IgD-negative memory B cell (primary cell): ENCODE results near the gene INPP5A. TPM values are rescaled to one million over a fixed set of nuclear protein-coding genes. Genes with fewer than 3 reads are reported as not detected.
"Not testable (repeated sequence)": the region's sequence is repeated elsewhere in the genome, so short reads cannot be mapped to it uniquely, and the experiment has no call there.

Source experiments
- H3K27ac Mint-ChIP-seq, 3 donors: one replicate each; pipeline ENCODE4 v1.8.0; 2020 to 2022; ENCODE audit warnings: mild to moderate bottlenecking in 3 of 3, mixed read lengths in 3 of 3, moderate library complexity in 1 of 3
- H3K27me3 Mint-ChIP-seq: one replicate; pipeline ENCODE4 v1.8.0; 2021; ENCODE audit warnings: mixed read lengths
- H3K36me3 Mint-ChIP-seq: one replicate; pipeline ENCODE4 v1.8.0; 2020; ENCODE audit warnings: mild to moderate bottlenecking, mixed read lengths
- H3K4me1 Mint-ChIP-seq, 3 donors: one replicate each; pipeline ENCODE4 v1.8.0; 2020 to 2022; ENCODE audit warnings: mixed read lengths in 3 of 3, mild to moderate bottlenecking in 1 of 3
- H3K4me3 Mint-ChIP-seq, 4 donors: one replicate each; pipeline ENCODE4 v1.8.0; 2020 to 2022; ENCODE audit warnings: mild to moderate bottlenecking in 4 of 4, mixed read lengths in 4 of 4, moderate library complexity in 3 of 4
- H3K9me3 Mint-ChIP-seq, 3 donors: one replicate each; pipeline ENCODE4 v1.8.0; 2020 to 2021; ENCODE audit warnings: mixed read lengths in 3 of 3, mild to moderate bottlenecking in 1 of 3
- polyA plus RNA-seq: library from polyadenylated mRNA; unstranded; fragments of 300-500 nt; fragmentation: Illumina TruSeq; gene quantifications from one replicate; pipeline ENCODE4 v1.2.3, GENCODE V29; 2021

INPP5A gene
- polyA plus RNA-seq, 1 donor from 2014 or later, result 0.94 TPM

DNA sequence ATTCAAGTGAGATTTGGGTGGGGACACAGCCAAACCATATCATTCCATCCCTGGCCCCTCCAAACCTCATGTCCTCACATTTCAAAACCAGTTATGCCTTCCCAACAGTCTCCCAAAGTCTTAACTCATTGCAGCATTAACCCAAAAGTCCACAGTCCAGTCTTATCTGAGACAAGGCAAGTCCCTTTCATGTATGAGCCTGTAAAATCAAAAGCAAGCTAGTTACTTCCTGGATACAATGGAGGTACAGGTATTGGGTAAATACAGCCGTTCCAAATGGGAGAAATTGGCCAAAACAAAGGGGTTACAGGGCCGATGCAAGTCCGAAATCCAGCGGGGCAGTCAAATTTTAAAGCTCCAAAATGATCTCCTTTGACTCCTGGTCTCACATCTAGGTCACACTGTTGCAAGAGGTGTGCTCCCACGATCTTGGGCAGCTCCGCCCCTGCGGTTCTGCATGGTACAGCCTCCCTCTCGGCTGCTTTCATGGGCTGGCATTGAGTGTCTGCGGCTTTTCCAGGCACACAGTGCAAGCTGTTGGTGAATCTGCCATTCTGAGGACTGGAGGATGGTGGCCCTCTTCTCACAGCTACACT, 61.5 kb downstream of the INPP5A start:
- Mint-ChIP-seq H3K36me3 (peaks cover 17% of the 10 kb centered on the region), H3K4me1 (peaks cover 16 to 34% (median 32%) of the 10 kb centered on the region in 3 donors), H3K9me3 (peaks cover 8 to 14% (median 10%) of the 10 kb centered on the region in 3 donors)
- H3K27me3 Mint-ChIP-seq, H3K27ac Mint-ChIP-seq, H3K4me3 Mint-ChIP-seq: not testable (repeated sequence)

DNA sequence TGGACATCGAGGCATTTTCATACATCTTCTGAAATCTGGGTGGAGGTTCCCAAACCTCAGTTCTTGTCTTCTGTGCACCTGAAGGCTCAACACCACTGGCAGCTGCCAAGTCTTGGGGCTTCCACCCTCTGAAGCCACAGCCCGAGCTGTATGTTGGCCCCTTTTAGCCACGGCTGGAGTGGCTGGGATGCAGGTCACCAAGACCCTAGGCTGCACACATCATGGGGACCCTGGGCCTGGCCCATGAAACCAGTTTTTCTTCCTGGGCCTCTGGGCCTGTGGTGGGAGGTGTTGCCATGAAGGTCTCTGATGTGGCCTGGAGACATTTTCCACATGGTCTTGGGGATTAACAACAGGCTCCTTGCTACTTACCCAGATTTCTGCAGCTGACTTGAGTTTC, 62.1 kb downstream of the INPP5A start:
- no peaks in the 10 kb centered on the region for H3K27me3 Mint-ChIP-seq
- H3K9me3 Mint-ChIP-seq, result peaks cover 8 to 14% (median 10%) of the 10 kb centered on the region in 3 donors
- H3K4me3 Mint-ChIP-seq, result no peak overlapping the region
- peaks cover 12 to 34% (median 27%) of the 10 kb centered on the region in 3 donors for H3K4me1 Mint-ChIP-seq
- peak overlapping the region in 1 of 3 donors; percentile 3 for H3K27ac Mint-ChIP-seq
- peaks cover 19% of the 10 kb centered on the region for H3K36me3 Mint-ChIP-seq

DNA sequence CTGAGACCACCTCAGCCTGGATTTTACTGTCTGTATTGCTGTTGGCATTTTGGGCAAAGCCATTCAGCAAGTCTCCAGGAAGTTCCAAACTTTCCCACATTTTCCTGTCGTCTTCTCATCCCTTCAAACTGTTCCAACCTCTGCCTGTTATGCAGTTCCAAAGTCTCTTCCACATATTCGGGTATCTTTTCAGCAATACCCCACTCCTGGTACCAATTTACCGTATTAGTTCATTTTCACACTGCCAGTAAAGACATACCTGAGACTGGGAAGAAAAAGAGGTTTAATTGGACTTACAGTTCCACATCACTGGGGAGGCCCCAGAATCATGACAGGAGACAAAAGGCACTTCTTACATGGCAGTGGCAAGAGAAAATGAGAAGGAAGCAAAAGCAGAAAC, 62.8 kb downstream of the INPP5A start:
- Mint-ChIP-seq H3K36me3 (peaks cover 19% of the 10 kb centered on the region), H3K4me1 (peaks cover 12 to 30% (median 24%) of the 10 kb centered on the region in 3 donors), H3K27ac (peak overlapping the region in 2 of 3 donors; percentile 3 to 78), H3K27me3 (no peaks in the 10 kb centered on the region), H3K4me3 (no peak overlapping the region), H3K9me3 (peaks cover 8 to 14% (median 10%) of the 10 kb centered on the region in 3 donors)

DNA sequence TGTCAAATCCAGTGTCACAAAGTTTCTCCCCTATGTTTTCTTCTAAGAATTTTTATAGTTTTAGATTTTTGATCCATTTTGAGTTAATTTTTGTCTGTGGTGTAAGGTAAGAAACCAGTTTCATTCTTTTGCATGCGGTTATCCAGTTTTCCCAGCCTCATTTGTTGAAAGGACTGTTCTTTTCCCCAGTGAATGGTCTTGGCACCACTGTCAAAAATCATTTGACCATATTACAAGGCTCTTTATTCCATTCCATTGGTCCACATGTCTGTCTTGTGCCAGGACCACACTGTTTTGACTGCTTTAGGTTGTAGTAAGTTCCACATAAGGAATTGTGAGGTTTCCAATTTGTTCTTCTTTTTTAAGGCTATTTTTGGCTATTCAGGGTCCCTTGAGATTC, 64.0 kb downstream of the INPP5A start:
- H3K27me3 Mint-ChIP-seq, result no peaks in the 10 kb centered on the region
- no peak overlapping the region for H3K27ac Mint-ChIP-seq
- peak overlapping the region in 1 of 4 donors; percentile 9 for H3K4me3 Mint-ChIP-seq
- peaks cover 16 to 25% (median 16%) of the 10 kb centered on the region in 3 donors for H3K4me1 Mint-ChIP-seq
- peaks cover 8 to 14% (median 10%) of the 10 kb centered on the region in 3 donors for H3K9me3 Mint-ChIP-seq
- H3K36me3 Mint-ChIP-seq, result peaks cover 19% of the 10 kb centered on the region

DNA sequence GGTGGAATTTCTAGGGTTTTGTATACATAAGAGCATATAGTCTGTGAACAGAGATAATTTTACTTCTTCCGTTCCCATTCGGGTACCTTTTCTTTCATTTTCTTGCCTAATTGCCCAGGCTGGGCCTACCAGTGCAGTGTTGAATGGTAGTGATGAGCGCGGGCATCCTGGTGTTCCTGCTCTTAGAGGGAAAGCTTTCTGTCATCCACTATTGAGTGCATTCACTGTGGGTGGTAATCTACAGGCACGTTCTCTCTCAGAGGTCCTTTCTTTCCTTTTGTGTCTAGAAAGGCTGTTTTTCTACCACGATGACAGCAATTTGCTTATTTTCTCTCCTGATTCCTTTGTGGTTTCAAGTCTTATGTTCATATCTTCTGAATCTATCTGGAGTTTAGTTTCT, 65.0 kb downstream of the INPP5A start:
- peak overlapping the region in 1 of 4 donors; percentile 24 for H3K4me3 Mint-ChIP-seq
- peaks cover 14 to 22% (median 16%) of the 10 kb centered on the region in 3 donors for H3K4me1 Mint-ChIP-seq
- peaks cover 19% of the 10 kb centered on the region for H3K36me3 Mint-ChIP-seq
- no peak overlapping the region for H3K27ac Mint-ChIP-seq
- H3K9me3 Mint-ChIP-seq, result peaks cover 8 to 14% (median 10%) of the 10 kb centered on the region in 3 donors
- H3K27me3 Mint-ChIP-seq, result no peaks in the 10 kb centered on the region

DNA sequence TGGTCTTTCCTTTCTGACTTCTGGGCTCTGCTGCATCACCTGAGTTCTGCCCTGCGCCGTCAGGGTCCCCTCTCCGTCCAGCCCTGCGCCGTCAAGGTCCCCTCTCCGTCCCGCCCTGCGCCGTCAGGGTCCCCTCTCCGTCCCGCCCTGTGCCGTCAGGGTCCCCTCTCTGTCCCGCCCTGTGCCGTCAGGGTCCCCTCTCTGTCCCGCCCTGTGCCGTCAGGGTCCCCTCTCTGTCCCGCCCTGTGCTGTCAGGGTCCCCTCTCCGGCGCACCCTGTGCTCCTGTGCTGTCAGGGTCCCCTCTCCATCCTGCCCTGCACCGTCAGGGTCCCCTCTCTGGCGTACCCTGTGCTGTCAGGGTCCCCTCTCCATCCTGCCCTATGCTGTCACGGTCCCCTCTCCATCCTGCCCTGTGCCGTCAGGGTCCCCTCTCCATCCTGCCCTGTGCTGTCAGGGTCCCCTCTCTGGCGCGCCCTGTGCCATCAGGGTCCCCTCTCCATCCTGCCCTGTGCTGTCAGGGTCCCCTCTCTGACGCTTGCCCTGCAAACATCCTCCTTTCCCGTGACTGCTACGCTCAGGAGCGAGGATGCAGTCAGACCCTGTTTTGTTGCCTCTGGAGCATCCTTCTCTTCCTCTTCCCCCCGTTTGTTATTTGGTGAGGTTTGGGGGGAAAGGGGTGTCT, 66.4 kb downstream of the INPP5A start:
- no peaks in the 10 kb centered on the region for H3K27me3 Mint-ChIP-seq
- H3K36me3 Mint-ChIP-seq, result peaks cover 14% of the 10 kb centered on the region
- peak overlapping the region in 1 of 4 donors; percentile 41 for H3K4me3 Mint-ChIP-seq
- peak overlapping the region in 1 of 3 donors; percentile 78 for H3K27ac Mint-ChIP-seq
- peaks cover 5 to 9% (median 8%) of the 10 kb centered on the region in 3 donors for H3K9me3 Mint-ChIP-seq
- H3K4me1 Mint-ChIP-seq, result peaks cover 8 to 16% (median 16%) of the 10 kb centered on the region in 3 donors

DNA sequence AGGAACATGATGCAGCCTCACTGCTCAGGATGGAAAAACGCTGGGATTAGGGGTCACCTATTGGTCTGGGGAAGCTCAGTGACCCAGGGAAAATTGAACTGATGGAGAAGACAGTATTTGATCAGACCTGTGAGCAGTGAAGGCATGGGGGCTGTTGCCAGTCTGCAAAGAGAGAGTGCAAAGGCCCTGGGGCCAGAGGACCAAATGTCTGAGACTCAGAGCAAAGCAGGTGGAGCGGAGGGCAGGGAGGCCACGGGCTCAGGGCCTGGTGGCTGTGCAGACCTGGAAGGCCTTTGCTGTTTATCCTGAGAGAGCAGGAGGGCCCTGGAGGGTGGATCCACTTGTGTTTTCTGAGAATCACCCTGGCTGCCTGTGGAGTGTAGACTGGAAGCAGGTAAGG, 67.1 kb downstream of the INPP5A start:
- Mint-ChIP-seq H3K36me3 (peaks cover 14% of the 10 kb centered on the region), H3K9me3 (peaks cover 5 to 9% (median 8%) of the 10 kb centered on the region in 3 donors), H3K27ac (peak overlapping the region in 1 of 3 donors; percentile 78), H3K27me3 (no peaks in the 10 kb centered on the region), H3K4me3 (no peak overlapping the region), H3K4me1 (peaks cover 8 to 16% (median 16%) of the 10 kb centered on the region in 3 donors)

DNA sequence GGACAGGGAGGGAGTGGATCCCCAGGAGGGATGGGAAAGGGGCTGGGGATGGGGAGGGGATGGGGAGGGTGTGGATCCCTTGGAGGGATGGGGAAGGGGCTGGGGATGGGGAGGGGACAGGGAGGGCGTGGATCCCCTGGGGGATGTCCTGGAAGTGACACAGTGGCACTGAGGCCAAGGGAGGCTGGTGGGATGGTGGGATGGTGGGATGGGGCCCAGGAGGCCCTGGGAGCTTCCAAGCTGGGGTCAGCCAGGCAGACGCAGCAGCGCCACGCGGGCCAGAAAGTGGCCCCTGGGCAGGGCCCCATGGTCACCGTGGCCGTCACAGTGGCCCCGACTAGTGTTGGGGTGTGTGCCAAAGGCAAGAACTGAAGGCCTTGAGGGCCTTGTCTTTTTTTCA, 67.8 kb downstream of the INPP5A start:
- Mint-ChIP-seq H3K4me1 (peaks cover 8 to 16% (median 13%) of the 10 kb centered on the region in 3 donors), H3K36me3 (peaks cover 11% of the 10 kb centered on the region)

DNA sequence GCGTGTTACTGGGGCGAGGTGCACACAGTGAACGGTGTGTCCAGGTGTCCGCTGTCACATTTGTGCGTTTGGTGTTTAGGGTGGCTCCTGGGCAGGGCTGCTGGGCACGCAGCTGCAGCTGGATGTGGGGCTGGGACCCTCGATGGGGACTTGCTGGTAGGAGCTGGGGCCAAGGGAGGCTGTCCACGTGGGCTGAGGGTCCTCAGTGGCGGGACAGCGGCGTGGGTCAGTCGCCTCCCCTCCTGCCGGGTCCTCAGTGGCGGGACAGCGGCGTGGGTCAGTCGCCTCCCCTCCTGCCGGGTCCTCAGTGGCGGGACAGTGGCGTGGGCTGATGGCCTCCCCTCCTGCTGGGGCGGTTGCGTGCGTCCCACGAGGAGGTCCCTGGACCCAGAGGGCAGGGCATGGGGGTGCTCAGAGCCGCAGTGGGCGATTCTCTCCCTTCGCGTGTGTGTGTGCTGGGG, 68.5 kb downstream of the INPP5A start:
- Mint-ChIP-seq H3K9me3 (peaks cover 0 to 6% (median 0%) of the 10 kb centered on the region in 3 donors), H3K27ac (no peak overlapping the region), H3K4me3 (no peak overlapping the region), H3K27me3 (no peaks in the 10 kb centered on the region), H3K4me1 (peaks cover 9 to 15% (median 15%) of the 10 kb centered on the region in 3 donors), H3K36me3 (peaks cover 9% of the 10 kb centered on the region)

More for the DNA sequence above, 67.8 kb downstream of the INPP5A start:
- H3K4me3 Mint-ChIP-seq, result no peak overlapping the region
- no peak overlapping the region for H3K27ac Mint-ChIP-seq
- H3K9me3 Mint-ChIP-seq, result peaks cover 2 to 7% (median 4%) of the 10 kb centered on the region in 3 donors
- no peaks in the 10 kb centered on the region for H3K27me3 Mint-ChIP-seq

DNA sequence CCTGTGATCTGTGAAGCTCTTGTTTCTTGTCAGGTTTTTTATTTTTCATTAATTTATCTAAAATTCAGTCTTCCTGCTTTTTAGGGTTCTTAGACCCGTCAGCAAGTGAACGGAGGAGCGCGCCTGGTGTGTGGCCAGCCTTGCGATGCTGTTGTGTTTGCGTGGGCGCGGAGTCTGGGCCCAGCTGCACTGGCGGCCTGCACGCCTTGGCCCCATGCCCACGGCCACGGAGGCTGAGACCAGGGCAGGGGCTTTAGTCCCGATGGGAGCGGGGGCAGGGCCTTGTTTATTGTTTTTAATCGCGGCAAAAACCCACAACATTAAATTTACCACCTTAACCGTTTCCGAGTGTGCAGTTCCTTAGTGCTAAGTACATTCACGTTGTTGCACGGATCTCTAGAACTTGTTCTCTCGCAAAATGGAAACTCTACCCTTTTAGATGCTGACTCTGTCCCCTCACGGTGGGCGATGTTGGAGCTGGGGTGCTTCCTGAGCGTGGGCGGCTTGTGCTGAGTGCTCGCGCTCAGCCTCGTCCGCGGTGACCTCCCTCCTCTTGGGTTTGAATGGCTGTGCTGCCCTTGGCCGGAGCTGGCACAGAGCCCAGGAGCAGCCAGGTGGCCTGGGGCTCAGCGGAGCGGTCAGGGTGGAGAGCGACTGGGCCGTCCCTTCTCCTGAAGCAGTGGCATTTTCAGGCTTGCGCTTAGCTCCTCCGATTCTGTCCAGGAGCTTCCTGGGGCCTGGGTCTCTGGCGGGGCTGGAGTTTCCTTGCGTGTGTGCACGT, 69.1 kb downstream of the INPP5A start:
- no peaks in the 10 kb centered on the region for H3K27me3 Mint-ChIP-seq
- peak overlapping the region in 1 of 4 donors; percentile 83 for H3K4me3 Mint-ChIP-seq
- peaks cover 9 to 15% (median 12%) of the 10 kb centered on the region in 3 donors for H3K4me1 Mint-ChIP-seq
- peak overlapping the region in 1 of 3 donors; percentile 5 for H3K27ac Mint-ChIP-seq
- H3K36me3 Mint-ChIP-seq, result peaks cover 5% of the 10 kb centered on the region
- peaks cover 0 to under 1% (median 0%) of the 10 kb centered on the region in 3 donors for H3K9me3 Mint-ChIP-seq

DNA sequence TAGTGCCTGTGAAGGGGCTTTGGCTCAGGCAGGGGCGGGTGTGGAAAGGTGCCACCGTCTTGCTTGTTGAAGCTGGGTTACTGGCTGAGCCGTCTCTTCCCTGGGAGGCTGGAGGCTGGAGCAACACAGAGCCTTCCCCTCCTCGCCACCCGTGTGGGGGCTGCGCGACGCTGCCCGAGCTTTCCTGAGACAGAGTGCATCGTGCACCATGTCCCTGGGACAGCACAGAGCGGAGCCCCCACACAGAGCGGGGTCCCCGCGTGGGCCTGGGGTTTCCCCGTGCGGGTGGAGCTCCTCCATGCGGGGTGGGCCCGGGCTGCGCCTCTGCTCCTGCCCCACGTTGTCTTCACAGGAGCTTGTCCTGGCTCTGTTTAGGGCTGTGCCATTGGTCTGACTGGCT, 69.9 kb downstream of the INPP5A start:
- no peaks in the 10 kb centered on the region for H3K9me3 Mint-ChIP-seq
- H3K36me3 Mint-ChIP-seq, result peaks cover 5% of the 10 kb centered on the region
- no peaks in the 10 kb centered on the region for H3K27me3 Mint-ChIP-seq
- H3K4me1 Mint-ChIP-seq, result peaks cover 9 to 12% (median 12%) of the 10 kb centered on the region in 3 donors
- no peak overlapping the region for H3K27ac Mint-ChIP-seq
- H3K4me3 Mint-ChIP-seq, result no peak overlapping the region

DNA sequence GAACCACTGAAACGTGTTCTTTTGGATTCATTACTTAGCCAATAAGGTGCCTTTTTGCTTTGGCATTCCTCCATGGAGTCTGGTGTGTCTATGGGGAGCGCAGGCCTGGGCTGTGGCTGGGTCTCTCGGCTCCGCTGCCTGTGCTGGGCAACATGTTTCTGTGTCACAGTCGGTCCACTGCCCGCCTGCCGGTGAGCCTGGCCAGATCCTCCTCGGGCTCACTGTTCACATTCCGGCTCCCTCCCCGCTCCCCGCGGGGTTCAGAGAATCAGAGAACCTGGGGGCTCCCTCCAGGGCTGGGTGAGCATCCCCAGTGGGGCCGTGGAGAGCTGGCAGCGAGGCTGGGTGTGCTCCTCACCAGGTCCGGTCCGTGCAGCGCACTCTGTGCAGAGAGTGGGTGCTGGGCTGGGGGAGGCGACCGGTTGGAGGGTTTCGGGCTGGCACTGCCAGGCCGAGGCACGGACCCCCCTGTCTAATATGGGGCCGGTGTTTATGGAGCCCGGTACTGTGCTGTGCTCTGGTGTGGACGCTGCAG, 70.4 kb downstream of the INPP5A start:
- Mint-ChIP-seq H3K4me3 (no peak overlapping the region), H3K9me3 (no peaks in the 10 kb centered on the region), H3K36me3 (peaks cover 4% of the 10 kb centered on the region), H3K27ac (no peak overlapping the region), H3K4me1 (peaks cover 4 to 11% (median 6%) of the 10 kb centered on the region in 3 donors), H3K27me3 (no peaks in the 10 kb centered on the region)

DNA sequence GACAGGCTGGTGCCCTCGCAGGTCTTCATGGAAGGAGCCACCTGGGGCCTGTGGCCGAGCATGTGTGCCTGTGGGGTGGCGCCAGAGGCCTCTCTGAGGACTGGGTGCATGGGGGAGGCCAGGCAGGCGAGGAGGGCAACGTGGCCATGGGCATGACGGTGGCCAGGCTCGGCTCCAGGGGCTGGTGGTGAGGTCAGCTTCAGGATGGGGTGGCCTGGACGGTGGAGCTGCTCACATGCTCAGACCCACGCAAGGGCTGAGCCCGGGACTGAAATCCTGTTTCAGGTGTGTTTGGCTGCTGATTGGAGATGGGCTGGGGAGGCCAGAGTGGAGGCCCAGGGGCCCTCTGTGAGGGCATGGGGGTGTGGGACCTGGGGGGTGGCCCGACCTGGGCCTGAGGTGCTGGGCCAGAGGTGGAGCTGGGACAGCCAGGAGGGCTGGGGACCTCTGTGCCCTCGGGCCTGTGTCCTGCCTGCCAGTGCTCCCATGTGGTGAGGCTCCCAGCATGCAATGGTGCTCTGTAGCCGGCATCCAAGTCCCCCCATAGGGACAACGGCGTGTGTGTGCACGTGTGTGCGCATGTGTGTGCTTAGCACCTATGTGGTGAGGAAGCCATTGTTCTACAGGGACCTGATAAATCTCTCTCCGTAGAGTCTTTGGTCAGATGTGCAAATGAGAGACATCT, 71.1 kb downstream of the INPP5A start:
- peak overlapping the region in 1 of 3 donors; percentile 83 for H3K27ac Mint-ChIP-seq
- peaks cover 3% of the 10 kb centered on the region for H3K36me3 Mint-ChIP-seq
- no peaks in the 10 kb centered on the region for H3K9me3 Mint-ChIP-seq
- no peaks in the 10 kb centered on the region for H3K27me3 Mint-ChIP-seq
- H3K4me3 Mint-ChIP-seq, result no peak overlapping the region
- H3K4me1 Mint-ChIP-seq, result peaks cover 3 to 11% (median 4%) of the 10 kb centered on the region in 3 donors

DNA sequence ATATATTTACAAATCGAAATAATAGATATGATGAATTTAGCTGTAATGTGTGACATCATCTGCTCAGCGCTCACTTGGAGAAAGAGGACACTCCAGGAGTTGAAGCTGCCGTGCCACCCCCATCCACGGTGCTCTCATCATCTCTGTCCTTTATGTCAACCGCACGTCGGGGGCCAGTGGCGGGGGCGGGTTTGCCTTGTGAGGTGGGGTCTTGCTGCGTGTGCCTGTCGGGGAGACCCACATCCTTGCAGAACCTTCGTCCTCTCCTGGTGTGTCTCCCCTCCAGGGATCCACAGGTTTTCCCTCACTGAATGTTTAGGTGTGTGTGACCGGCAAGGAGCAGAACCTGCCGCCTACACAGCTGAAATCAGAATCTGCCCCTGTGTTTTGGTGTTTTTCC, 71.6 kb downstream of the INPP5A start:
- H3K27ac Mint-ChIP-seq, result peak overlapping the region in 1 of 3 donors; percentile 83
- no peak overlapping the region for H3K4me3 Mint-ChIP-seq
- no peaks in the 10 kb centered on the region for H3K27me3 Mint-ChIP-seq
- no peaks in the 10 kb centered on the region for H3K9me3 Mint-ChIP-seq
- peaks cover 3% of the 10 kb centered on the region for H3K36me3 Mint-ChIP-seq
- peaks cover 3 to 10% (median 4%) of the 10 kb centered on the region in 3 donors for H3K4me1 Mint-ChIP-seq
